Tibial nerve (tissue), 4 donors: Measurements from ENCODE around the gene UBXN6. TPM values are rescaled to one million over a fixed set of nuclear protein-coding genes. Genes with fewer than 3 reads are reported as not detected.

Experiments
- DNase-seq, 2 donors: peaks; one replicate each; pipeline ENCODE4 v3.0.0-alpha.2; 2019; ENCODE audit warnings: low spot score in 2 of 2
- H3K27ac ChIP-seq, 4 donors: fragments of 200-600 bp; sonication (generic) in 3 of 4; one replicate each; pipeline ENCODE4 v1.5.1; 2017 to 2019; ENCODE audit warnings: mild to moderate bottlenecking in 1 of 4
- H3K27me3 ChIP-seq, 2 donors: fragments of 200-600 bp; sonication (generic) in 1 of 2; one replicate each; pipeline versions ENCODE4 v1.5.1 to v1.6.0; 2017 to 2019
- H3K36me3 ChIP-seq, 3 donors: fragments of 200-600 bp; sonication (generic); one replicate each; pipeline ENCODE4 v1.5.1; 2018 to 2019
- H3K4me1 ChIP-seq, 4 donors: fragments of 200-600 bp; sonication (generic) in 3 of 4; one replicate each; pipeline ENCODE4 v1.5.1; 2017 to 2019
- H3K4me3 ChIP-seq, 4 donors: fragments of 200-600 bp; sonication (generic) in 3 of 4; one replicate each; pipeline ENCODE4 v1.5.1; 2017 to 2019; ENCODE audit warnings: mild to moderate bottlenecking in 1 of 4, moderate library complexity in 1 of 4
- H3K9me3 ChIP-seq, 4 donors: fragments of 200-600 bp; sonication (generic) in 3 of 4; one replicate each; pipeline ENCODE4 v1.5.1; 2017 to 2019
- CTCF ChIP-seq, 5 experiments: fragments of 200-600 bp in 3 of 5; fragments of 450-650 bp in 2 of 5; sonication (generic) in 3 of 5; IDR thresholded peaks; one replicate each; pipeline ENCODE4 v1.5.1; 2016 to 2019; ENCODE audit warnings: antibody characterized with exemption in 5 of 5, mild to moderate bottlenecking in 3 of 5, moderate library complexity in 2 of 5
- EP300 ChIP-seq, 2 donors: sonication (generic); formaldehyde crosslinking; IDR thresholded peaks; one replicate each; pipeline ENCODE4 v1.6.1; 2017; ENCODE audit warnings: antibody characterized with exemption in 2 of 2, mild to moderate bottlenecking in 1 of 2
- POLR2A ChIP-seq, 2 donors: fragments of 450-650 bp; IDR thresholded peaks; one replicate each; pipeline ENCODE4 v1.6.1; 2017; ENCODE audit warnings: antibody characterized with exemption in 2 of 2, mild to moderate bottlenecking in 2 of 2, moderate library complexity in 2 of 2
- WGBS, 2 donors: methylation state at CpG; one replicate each; pipeline ENCODE4 v1.1.5; 2018; 5-methylcytosine and 5-hydroxymethylcytosine counted together
- total RNA-seq, 4 donors: library from RNA; depleted of rRNA; stranded (reverse); fragments of >200 nt; gene quantifications; one replicate each; pipeline ENCODE4 v1.1.0, GENCODE V29; 2016

The UBXN6 gene
- total RNA-seq, 4 donors from 2014 or later, result 84.3 to 101 (median 92.2) TPM

DNA sequence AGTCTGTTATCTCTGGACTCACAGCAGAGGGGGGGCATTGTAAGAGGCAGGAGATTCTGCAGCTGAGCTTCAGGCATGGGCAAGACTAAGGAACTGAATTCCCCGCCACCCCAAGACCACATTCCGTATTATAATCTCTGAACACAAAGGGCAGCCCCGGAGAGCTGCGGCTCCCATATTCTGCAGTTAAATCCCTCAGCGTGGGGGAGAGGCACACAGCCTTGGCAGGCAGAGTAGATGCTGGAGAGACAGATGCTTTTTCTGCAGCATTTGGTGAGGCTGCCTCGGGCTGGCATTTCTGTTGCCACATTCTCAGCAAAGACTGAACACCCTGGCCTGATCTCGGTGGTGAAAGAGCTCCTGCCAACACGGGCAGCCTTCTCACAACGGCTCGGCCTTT lies 42.2 kb downstream of the UBXN6 start:
- 65 to 75% methylated on average over 10 of the region's 10 CpGs for WGBS, 2 donors
- H3K4me1 ChIP-seq, result peaks cover 0 to 13% (median 2%) of the 10 kb centered on the region in 4 donors
- TF ChIP-seq EP300 (IDR thresholded peaks at IDR 0.05), result no peak
- no peak for TF ChIP-seq CTCF (IDR thresholded peaks at IDR 0.05)
- no peaks in the 10 kb centered on the region for H3K27me3 ChIP-seq
- no peak overlapping the region for H3K4me3 ChIP-seq
- peaks cover 0 to 22% (median 0%) of the 10 kb centered on the region in 3 donors for H3K36me3 ChIP-seq
- H3K27ac ChIP-seq, result no peak overlapping the region
- DNase-seq, result no peak
- H3K9me3 ChIP-seq, result no peaks in the 10 kb centered on the region

DNA sequence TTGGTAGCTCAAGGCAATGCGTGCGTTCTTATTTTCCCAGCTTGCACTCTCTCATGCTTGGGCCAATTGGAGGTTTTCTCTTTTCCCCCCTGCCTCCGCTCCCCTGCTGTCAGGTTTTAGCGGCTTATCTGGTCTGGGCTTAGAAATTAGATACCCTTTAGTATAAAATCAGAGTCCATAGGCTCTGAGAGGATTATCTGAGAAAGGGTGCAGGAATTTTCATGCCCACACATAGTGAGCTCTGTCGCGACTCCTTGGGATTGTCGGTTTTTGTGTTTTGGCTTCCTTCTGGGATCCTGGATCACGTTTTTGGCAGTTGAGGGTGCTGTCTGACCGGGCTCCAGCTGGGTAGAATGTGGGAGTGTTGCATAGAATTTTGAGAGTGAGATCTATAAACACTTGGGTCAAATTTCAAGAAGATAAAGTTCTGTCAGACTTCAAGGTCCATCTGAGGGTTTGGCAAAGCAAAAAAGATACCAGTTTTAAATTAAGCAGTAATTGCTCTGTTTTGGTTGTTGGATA lies 42.7 kb downstream of the UBXN6 start:
- H3K4me3 ChIP-seq, result no peak overlapping the region
- no peak overlapping the region for H3K27ac ChIP-seq
- no peaks in the 10 kb centered on the region for H3K9me3 ChIP-seq
- H3K4me1 ChIP-seq, result peaks cover 0 to 13% (median 2%) of the 10 kb centered on the region in 4 donors
- H3K27me3 ChIP-seq, result no peaks in the 10 kb centered on the region
- TF ChIP-seq POLR2A (IDR thresholded peaks at IDR 0.05) (no peak), EP300 (IDR thresholded peaks at IDR 0.05) (no peak)
- no peak for DNase-seq
- WGBS, 2 donors, result 56 to 59% methylated on average over 9 of the region's 9 CpGs
- peaks cover 0 to 26% (median 0%) of the 10 kb centered on the region in 3 donors for H3K36me3 ChIP-seq

- no peak overlapping the region for H3K27ac ChIP-seq
- DNase-seq, result no peak
- H3K27me3 ChIP-seq, result no peaks in the 10 kb centered on the region
- peaks cover 0 to 32% (median 0%) of the 10 kb centered on the region in 3 donors for H3K36me3 ChIP-seq
- H3K4me3 ChIP-seq, result no peak overlapping the region
- 88 to 93% methylated on average over 7 of the region's 7 CpGs for WGBS, 2 donors
- peaks cover 0 to 13% (median 2%) of the 10 kb centered on the region in 4 donors for H3K4me1 ChIP-seq
- TF ChIP-seq POLR2A (IDR thresholded peaks at IDR 0.05), result no peak
- no peak for TF ChIP-seq EP300 (IDR thresholded peaks at IDR 0.05)
- no peak for TF ChIP-seq CTCF (IDR thresholded peaks at IDR 0.05)
- H3K9me3 ChIP-seq, result no peaks in the 10 kb centered on the region
Measured at GRCh38 chr19:4414144-4414799, 43.3 kb downstream of the UBXN6 start.

DNA sequence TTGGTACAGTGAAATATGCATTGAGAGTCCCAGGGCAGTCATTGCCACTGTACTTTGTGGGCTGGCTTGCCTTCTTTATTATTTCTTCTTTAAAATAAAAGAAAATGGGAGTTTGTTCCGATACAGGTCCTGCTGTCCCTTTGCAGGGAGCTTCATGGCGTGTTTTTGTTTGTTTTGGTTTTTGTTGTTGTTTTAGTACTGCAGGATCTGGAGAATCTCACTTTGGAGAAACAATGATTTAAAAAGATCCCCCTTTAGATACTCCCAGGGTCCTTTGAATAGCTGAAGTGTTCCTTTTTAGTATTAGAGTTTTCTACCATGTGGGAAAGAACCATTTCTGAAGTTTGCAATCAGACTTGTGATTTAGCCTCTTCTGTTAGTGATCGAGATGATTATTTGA lies 44.0 kb downstream of the UBXN6 start:
- Histone ChIP-seq H3K36me3 (peaks cover 0 to 39% (median 0%) of the 10 kb centered on the region in 3 donors), H3K9me3 (no peaks in the 10 kb centered on the region), H3K4me3 (no peak overlapping the region), H3K4me1 (peaks cover 0 to 13% (median 2%) of the 10 kb centered on the region in 4 donors), H3K27me3 (no peaks in the 10 kb centered on the region), H3K27ac (no peak overlapping the region)
- no peak for DNase-seq
- TF ChIP-seq POLR2A (IDR thresholded peaks at IDR 0.05), result no peak
- no peak for TF ChIP-seq CTCF (IDR thresholded peaks at IDR 0.05)
- no peak for TF ChIP-seq EP300 (IDR thresholded peaks at IDR 0.05)
- 94 to 95% methylated on average over 3 of the region's 3 CpGs for WGBS, 2 donors

GRCh38 chr19:4409123-4409933 lies 48.3 kb downstream of the UBXN6 start:
- no peak overlapping the region for H3K4me3 ChIP-seq
- H3K9me3 ChIP-seq, result no peaks in the 10 kb centered on the region
- no peaks in the 10 kb centered on the region for H3K4me1 ChIP-seq
- WGBS, 2 donors, result 82 to 86% methylated on average over 23 of the region's 23 CpGs
- H3K27ac ChIP-seq, result no peak overlapping the region
- TF ChIP-seq EP300 (IDR thresholded peaks at IDR 0.05) (no peak), CTCF (IDR thresholded peaks at IDR 0.05) (no peak), POLR2A (IDR thresholded peaks at IDR 0.05) (no peak)
- DNase-seq, result no peak
- H3K36me3 ChIP-seq, result peaks cover 0 to 39% (median 0%) of the 10 kb centered on the region in 3 donors
- H3K27me3 ChIP-seq, result no peaks in the 10 kb centered on the region
